Bronchial smooth muscle cell (primary cell): ENCODE measurements around the gene SPNS1. TPM values are rescaled to one million over a fixed set of nuclear protein-coding genes. Genes with fewer than 3 reads are reported as not detected.

ENCODE experiments used
- total RNA-seq: library from RNA; depleted of rRNA; stranded (reverse); fragments of >200 nt; gene quantifications from 2 replicates; pipeline ENCODE4 v1.2.1, GENCODE V29; 2014

SPNS1 gene, protein sequence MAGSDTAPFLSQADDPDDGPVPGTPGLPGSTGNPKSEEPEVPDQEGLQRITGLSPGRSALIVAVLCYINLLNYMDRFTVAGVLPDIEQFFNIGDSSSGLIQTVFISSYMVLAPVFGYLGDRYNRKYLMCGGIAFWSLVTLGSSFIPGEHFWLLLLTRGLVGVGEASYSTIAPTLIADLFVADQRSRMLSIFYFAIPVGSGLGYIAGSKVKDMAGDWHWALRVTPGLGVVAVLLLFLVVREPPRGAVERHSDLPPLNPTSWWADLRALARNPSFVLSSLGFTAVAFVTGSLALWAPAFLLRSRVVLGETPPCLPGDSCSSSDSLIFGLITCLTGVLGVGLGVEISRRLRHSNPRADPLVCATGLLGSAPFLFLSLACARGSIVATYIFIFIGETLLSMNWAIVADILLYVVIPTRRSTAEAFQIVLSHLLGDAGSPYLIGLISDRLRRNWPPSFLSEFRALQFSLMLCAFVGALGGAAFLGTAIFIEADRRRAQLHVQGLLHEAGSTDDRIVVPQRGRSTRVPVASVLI
- 25.5 and 29.0 TPM in 2 replicates for total RNA-seq

DNA sequence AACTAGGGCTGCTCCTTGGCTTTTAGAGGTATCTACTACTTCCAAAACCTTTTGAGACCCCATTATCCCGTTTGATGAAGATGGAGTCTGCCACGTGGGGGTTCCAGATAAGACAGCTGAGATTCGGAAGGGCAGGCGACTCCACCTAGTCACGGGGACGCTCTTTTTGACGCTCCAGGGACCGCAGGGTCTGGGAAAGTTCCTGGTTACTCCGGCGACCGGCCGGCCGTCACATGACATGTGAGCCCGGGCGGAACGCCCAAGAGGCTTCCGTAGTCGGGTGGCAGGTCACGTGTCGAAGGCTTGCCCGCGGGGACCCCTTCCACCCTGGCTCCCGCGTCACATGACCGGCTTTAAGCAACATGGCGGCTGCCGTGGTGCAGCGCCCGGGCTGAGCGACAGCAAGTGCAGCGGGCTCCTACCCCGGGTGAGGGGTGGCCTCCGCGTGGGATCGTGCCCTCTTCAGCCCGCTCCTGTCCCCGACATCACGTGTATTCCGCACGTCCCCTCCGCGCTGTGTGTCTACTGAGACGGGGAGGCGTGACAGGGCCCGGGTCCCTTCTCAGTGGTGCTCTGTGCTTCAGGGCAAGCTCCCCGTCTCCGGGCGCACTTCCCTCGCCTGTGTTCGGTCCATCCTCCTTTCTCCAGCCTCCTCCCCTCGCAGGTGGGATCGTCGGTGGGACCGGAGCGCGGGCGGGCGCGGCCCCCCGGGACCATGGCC, at the start of gene SPNS1:
Gene SPNS1, plus strand, starts transcription at position 342 of the 721 bp plus-strand sequence. Its CDS starts 374 bp downstream, at position 716.

DNA sequence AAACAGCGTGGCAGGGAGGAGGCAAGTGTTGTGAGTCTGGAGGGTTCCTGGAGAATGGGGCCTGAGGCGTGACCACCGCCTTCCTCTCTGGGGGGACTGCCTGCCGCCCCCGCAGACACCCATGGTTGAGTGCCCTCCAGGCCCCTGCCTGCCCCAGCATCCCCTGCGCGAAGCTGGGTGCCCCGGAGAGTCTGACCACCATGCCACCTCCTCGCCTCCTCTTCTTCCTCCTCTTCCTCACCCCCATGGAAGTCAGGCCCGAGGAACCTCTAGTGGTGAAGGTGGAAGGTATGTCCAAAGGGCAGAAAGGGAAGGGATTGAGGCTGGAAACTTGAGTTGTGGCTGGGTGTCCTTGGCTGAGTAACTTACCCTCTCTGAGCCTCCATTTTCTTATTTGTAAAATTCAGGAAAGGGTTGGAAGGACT, 42.8 kb upstream of the SPNS1 start, which contains the start of gene CD19:
Gene CD19, plus strand, starts transcription at position 171 of the 425 bp plus-strand sequence. Its CDS starts 30 bp downstream, at position 201.

DNA sequence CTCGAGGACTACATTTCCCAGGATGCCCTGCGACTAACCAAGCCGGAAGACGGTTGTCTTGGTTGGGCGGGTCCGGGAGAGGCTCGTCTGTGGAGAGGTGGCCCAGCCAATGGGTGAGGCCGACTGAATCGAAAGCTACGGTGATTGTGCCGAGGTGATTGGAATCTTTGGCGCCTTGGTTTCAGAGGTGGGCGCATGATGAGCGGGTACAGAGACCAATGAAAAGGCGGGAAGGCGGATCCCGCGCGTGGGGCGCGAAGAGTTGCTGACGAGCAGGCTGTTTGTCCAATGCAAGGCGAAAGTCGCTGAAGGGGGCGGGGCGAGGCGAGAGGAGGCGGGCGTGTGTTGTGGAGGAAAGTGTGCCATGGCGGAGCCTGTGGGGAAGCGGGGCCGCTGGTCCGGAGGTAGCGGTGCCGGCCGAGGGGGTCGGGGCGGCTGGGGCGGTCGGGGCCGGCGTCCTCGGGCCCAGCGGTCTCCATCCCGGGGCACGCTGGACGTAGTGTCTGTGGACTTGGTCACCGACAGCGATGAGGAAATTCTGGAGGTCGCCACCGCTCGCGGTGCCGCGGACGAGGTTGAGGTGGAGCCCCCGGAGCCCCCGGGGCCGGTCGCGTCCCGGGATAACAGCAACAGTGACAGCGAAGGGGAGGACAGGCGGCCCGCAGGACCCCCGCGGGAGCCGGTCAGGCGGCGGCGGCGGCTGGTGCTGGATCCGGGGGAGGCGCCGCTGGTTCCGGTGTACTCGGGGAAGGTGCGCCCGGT, 23.7 kb upstream of the SPNS1 start, which contains the start of gene NFATC2IP:
Gene NFATC2IP, plus strand, starts transcription at position 290 of the 762 bp plus-strand sequence. Its CDS starts 75 bp downstream, at position 365.

DNA sequence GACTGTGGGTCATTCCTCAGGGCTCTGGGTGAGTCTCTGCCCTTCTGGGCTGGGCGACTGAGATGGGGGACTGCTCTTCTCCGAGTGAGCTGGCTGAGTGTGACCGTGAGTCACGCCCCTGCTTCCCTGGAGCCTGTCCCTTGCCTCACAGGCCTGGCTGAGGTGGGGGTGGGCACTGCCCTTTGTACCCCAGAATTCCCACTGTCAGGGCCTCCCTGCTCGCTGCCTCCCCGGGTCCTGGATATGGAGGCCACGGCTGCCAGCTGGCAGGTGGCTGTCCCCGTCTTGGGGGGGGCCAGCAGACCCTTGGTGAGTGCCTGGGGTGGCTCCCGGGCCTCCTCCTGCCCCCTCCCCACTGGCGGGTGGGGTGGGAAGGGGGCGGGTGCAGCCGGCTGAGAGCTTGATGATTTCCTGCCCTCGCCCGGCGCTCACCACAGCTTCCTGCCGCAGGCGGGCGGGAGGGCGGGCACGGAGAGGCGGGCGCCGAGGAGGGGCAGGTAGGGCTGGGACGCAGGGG, 10.1 kb downstream of the SPNS1 start, which contains the start of gene LAT:
Gene LAT, plus strand, starts transcription at position 434 of the 517 bp plus-strand sequence. CDS start 366 bp downstream, outside the sequence.

Other genes with a start within 250 kb of the SPNS1 start
- gene NPIPB9, start 223.0 kb upstream of the SPNS1 start, total RNA-seq = 2.4 TPM in 1 of 2 replicates, not detected in the other
- gene ATXN2L, start 151.8 kb upstream of the SPNS1 start, total RNA-seq = 28.1 and 32.5 TPM in 2 replicates
- gene TUFM, start 128.4 kb upstream of the SPNS1 start, total RNA-seq = 105 and 111 TPM in 2 replicates
- gene SH2B1, start 110.9 kb upstream of the SPNS1 start, total RNA-seq = 12.2 and 13.2 TPM in 2 replicates
- gene ATP2A1, start 96.3 kb upstream of the SPNS1 start, total RNA-seq = 0.16 and 0.43 TPM in 2 replicates
- 35.1 and 35.5 TPM in 2 replicates for gene RABEP2, start 49.5 kb upstream of the SPNS1 start, total RNA-seq
- not detected in 2 replicates for gene CD19, start 42.8 kb upstream of the SPNS1 start, total RNA-seq
- gene NFATC2IP, start 23.8 kb upstream of the SPNS1 start, total RNA-seq = 8.8 and 12.9 TPM in 2 replicates
- 0.47 and 1.1 TPM in 2 replicates for gene LAT, start 10.3 kb downstream of the SPNS1 start, total RNA-seq